Measurements from ENCODE around the gene GTF2A1L. TPM values are rescaled to one million over a fixed set of nuclear protein-coding genes. Genes with fewer than 3 reads are reported as not detected.

GTF2A1L gene
- total RNA-seq, 1 experiment from 2014 or later: 0.22 TPM

GRCh38 chr2:48725696-48726494 is 108.2 kb downstream of the GTF2A1L start:
- no peaks in the 10 kb centered on the region for H3K36me3 ChIP-seq (ENCODE audit: control insufficient read depth in 1 of 2, insufficient read depth in 2 of 2, low read length in 2 of 2)
- no peak overlapping the region for H3K4me3 ChIP-seq (replicated peaks in 1 of 2; ENCODE audit: low read depth in 1 of 2, low read length in 2 of 2)
- ATAC-seq (no peak), DNase-seq (ENCODE audit: low read depth, low spot score) (no peak)
- CTCF ChIA-PET: no interaction called here
- POLR2A ChIA-PET: no interaction called here
- no peak overlapping the region for H3K9ac ChIP-seq (ENCODE audit: low read length)
- H3K79me2 ChIP-seq (ENCODE audit: insufficient read depth, low read length): no peaks in the 10 kb centered on the region
- TF ChIP-seq RAD21 (IDR thresholded peaks at IDR 0.05; ENCODE audit: low read depth) (peak; percentile 44; the same call in 1 of the 2 replicates), EGR1 (IDR thresholded peaks at IDR 0.05; ENCODE audit: low read depth) (no peak)
- no peaks in the 10 kb centered on the region for H3K4me1 ChIP-seq (ENCODE audit: control insufficient read depth in 1 of 2, insufficient read depth in 2 of 2, low read length in 2 of 2)
- no peak overlapping the region for H3K4me2 ChIP-seq (ENCODE audit: low read length)
- H3K27me3 ChIP-seq (ENCODE audit: insufficient read depth, low read length): peaks cover 19% of the 10 kb centered on the region; the same call in 1 of the 2 replicates
- no peak overlapping the region for H2AFZ ChIP-seq (ENCODE audit: low read depth, low read length, poor library complexity, severe bottlenecking)
- no peaks in the 10 kb centered on the region for H3K9me3 ChIP-seq (ENCODE audit: control insufficient read depth in 1 of 2, insufficient read depth in 1 of 2, low read depth in 1 of 2, low read length in 2 of 2)
- no peaks in the 10 kb centered on the region for H4K20me1 ChIP-seq (ENCODE audit: insufficient read depth)
- H3K27ac ChIP-seq (ENCODE audit: low read depth, low read length): no peak overlapping the region
- RAD21 ChIA-PET (ENCODE audit: low non-redundant PET in 1 of 2, low total read pairs in 2 of 2, uncharacterized antibody in 2 of 2, unreplicated experiment in 2 of 2): no interaction called here
- no TSS peak for BruUV-seq (replicated peaks)
- intact Hi-C loops (cut with micrococcal nuclease): no loop called here
- H3K9me2 ChIP-seq (ENCODE audit: insufficient read depth): no peaks in the 10 kb centered on the region

GRCh38 chr2:48727560-48727959 is 109.9 kb downstream of the GTF2A1L start:
- ChIA-PET RAD21 (ENCODE audit: low non-redundant PET in 1 of 2, low total read pairs in 2 of 2, uncharacterized antibody in 2 of 2, unreplicated experiment in 2 of 2) (no interaction called here), POLR2A (no interaction called here), CTCF (no interaction called here)
- TF ChIP-seq JUND (IDR thresholded peaks at IDR 0.05) (no peak), MAX (IDR thresholded peaks at IDR 0.05) (no peak), TCF7L2 (IDR thresholded peaks at IDR 0.05; ENCODE audit: borderline replicate concordance, extremely low read depth, insufficient read depth, insufficient read length) (no peak), ELF1 (IDR thresholded peaks at IDR 0.05; ENCODE audit: borderline replicate concordance, low read depth) (no peak), CEBPB (IDR thresholded peaks at IDR 0.05; ENCODE audit: low read depth) (no peak), ZFX (IDR thresholded peaks at IDR 0.05) (no peak), ZBTB33 (IDR thresholded peaks at IDR 0.05; ENCODE audit: extremely low read depth, insufficient replicate concordance, low read length) (no peak), POLR2A (IDR thresholded peaks at IDR 0.05; ENCODE audit: borderline replicate concordance, extremely low read depth, insufficient read depth, insufficient read length) (no peak), SRF (IDR thresholded peaks at IDR 0.05; ENCODE audit: low read depth) (no peak), ATF3 (IDR thresholded peaks at IDR 0.05) (no peak), ZNF274 (IDR thresholded peaks at IDR 0.05; ENCODE audit: low read depth, low read length) (no peak), RAD21 (IDR thresholded peaks at IDR 0.05; ENCODE audit: low read depth) (no peak), POLR2AphosphoS5 (IDR thresholded peaks at IDR 0.05; ENCODE audit: low read depth, low read length) (no peak), YY1 (IDR thresholded peaks at IDR 0.05; ENCODE audit: extremely low read depth, insufficient replicate concordance, low read depth, low read length) (no peak), EZH2phosphoT487 (IDR thresholded peaks at IDR 0.05; ENCODE audit: borderline replicate concordance) (no peak)
- no peaks in the 10 kb centered on the region for H3K9me3 ChIP-seq (ENCODE audit: control insufficient read depth in 1 of 2, insufficient read depth in 1 of 2, low read depth in 1 of 2, low read length in 2 of 2)
- intact Hi-C loops (cut with micrococcal nuclease): no loop called here
- no peak overlapping the region for H3K4me3 ChIP-seq (replicated peaks in 1 of 2; ENCODE audit: low read depth in 1 of 2, low read length in 2 of 2)
- no TSS peak for BruUV-seq (replicated peaks)
- no peaks in the 10 kb centered on the region for H3K79me2 ChIP-seq (ENCODE audit: insufficient read depth, low read length)
- no peaks in the 10 kb centered on the region for H4K20me1 ChIP-seq (ENCODE audit: insufficient read depth)
- H3K4me1 ChIP-seq (ENCODE audit: control insufficient read depth in 1 of 2, insufficient read depth in 2 of 2, low read length in 2 of 2): no peaks in the 10 kb centered on the region
- H3K27ac ChIP-seq (ENCODE audit: low read depth, low read length): no peak overlapping the region
- ATAC-seq (no peak), DNase-seq (ENCODE audit: low read depth, low spot score) (no peak)
- H3K9ac ChIP-seq (ENCODE audit: low read length): no peak overlapping the region
- H3K4me2 ChIP-seq (ENCODE audit: low read length): no peak overlapping the region
- H3K9me2 ChIP-seq (ENCODE audit: insufficient read depth): no peaks in the 10 kb centered on the region
- no peak overlapping the region for H2AFZ ChIP-seq (ENCODE audit: low read depth, low read length, poor library complexity, severe bottlenecking)
- peaks cover 35% of the 10 kb centered on the region for H3K27me3 ChIP-seq (ENCODE audit: insufficient read depth, low read length)
- no peaks in the 10 kb centered on the region for H3K36me3 ChIP-seq (ENCODE audit: control insufficient read depth in 1 of 2, insufficient read depth in 2 of 2, low read length in 2 of 2)
